ENCODE results near the gene NCL.
"Not testable (repeated sequence)": the region's sequence is repeated elsewhere in the genome, so short reads cannot be mapped to it uniquely, and the experiment has no call there.

The NCL gene

DNA sequence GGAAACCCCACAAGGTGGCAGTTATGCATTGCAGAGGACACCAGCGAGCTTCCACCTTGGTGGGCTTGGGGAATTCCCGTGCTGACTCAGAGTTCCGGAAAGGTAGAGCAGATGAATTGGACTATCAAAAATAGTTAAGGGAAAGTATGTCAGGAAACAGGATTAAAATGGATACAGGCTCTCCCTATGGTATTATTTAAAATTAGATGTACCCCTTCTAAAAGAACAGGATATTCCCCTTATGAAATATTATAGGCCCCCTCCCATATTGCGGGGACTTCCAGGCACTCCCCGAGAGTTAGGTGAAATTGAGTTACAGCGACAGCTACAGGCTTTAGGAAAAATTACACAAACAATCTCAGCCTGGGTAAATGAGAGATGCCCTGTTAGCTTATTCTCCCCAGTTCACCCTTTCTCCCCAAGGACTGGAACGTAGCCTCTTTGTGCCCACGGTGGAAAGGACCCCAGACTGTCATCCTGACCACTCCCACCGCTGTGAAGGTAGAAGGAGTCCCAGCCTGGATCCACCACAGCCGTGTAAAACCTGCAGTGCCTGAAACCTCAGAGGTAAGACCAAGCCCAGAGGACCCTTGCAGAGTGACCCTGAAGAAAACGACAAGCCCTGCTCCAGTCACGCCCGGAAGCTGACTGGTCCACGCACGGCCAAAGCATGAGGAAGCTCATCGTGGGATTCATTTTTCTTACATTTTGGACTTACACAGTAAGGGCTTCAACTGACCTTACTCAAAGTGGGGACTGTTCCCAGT, 58.5 kb downstream of the NCL start:
- not testable (repeated sequence) for DNase-seq (ENCODE audit: low spot score)

DNA sequence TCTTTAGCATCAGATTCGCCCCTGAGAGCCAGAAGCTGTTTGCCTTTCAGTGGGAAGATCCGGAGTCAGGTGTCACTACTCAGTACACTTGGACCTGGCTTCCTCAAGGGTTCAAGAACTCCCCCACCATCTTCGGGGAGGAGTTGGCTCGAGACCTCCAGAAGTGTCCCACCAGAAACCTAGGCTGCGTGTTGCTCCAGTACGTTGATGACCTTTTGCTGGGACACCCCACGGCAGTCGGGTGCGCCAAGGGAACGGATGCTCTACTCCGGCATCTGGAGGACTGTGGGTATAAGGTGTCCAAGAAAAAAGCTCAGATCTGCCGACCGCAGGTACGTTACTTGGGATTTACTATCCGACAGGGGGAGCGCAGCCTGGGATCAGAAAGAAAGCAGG, 60.1 kb downstream of the NCL start:
- DNase-seq (ENCODE audit: low spot score), result not testable (repeated sequence)
